Measurements from ENCODE around the gene SPHK1. TPM values are rescaled to one million over a fixed set of nuclear protein-coding genes. Genes with fewer than 3 reads are reported as not detected.

Gene SPHK1
- total RNA-seq, 3 donors from 2014 or later, result 9.6 to 28.5 (median 23.0) TPM

DNA sequence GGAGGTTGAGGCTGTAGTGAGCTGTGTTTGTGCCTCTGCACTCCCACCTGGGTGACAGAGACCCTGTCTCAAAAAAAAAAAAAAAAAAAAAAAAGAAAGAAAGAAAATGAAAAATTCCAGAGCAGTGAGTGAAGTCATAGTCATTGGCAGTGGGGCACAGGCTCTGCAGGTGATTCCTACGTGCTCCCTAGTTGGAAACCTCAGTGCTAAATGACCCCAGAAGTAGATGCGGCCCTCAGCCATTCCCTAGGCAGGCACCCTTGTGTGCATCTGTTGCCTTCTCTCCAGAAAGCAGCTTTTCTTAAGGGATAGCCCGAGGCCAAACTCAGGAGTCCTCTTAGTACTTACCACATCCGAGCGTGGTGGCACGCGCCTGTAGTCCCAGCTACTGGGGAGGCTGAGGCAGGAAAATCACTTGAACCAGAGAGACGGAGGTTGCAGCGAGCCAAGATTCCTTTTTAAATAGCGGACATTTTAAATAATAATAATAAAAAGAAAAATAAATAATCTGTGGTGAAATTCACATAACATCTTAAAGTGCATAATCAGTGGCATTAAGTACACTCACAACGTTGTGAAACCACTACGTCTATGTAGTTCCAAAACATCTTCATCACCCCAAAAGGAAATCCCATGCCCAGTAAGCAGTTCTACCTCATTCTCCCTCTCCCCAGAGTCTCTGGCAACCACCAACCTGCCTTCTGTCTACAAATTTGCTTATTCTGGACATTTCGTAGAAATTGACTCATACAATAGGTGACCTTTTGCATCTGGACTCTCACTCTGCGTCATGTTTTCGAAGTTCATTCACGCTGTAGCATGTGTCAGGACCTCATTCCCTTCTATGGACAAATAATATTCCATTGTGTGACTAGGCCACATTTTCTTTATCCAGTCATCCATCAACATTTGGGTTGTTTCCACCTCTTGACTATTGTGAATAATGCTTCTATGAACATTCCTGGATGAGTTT is 12.5 kb upstream of the SPHK1 start:
- TF ChIP-seq POLR2A (IDR thresholded peaks at IDR 0.05), result no peak
- TF ChIP-seq, protein P1, sequence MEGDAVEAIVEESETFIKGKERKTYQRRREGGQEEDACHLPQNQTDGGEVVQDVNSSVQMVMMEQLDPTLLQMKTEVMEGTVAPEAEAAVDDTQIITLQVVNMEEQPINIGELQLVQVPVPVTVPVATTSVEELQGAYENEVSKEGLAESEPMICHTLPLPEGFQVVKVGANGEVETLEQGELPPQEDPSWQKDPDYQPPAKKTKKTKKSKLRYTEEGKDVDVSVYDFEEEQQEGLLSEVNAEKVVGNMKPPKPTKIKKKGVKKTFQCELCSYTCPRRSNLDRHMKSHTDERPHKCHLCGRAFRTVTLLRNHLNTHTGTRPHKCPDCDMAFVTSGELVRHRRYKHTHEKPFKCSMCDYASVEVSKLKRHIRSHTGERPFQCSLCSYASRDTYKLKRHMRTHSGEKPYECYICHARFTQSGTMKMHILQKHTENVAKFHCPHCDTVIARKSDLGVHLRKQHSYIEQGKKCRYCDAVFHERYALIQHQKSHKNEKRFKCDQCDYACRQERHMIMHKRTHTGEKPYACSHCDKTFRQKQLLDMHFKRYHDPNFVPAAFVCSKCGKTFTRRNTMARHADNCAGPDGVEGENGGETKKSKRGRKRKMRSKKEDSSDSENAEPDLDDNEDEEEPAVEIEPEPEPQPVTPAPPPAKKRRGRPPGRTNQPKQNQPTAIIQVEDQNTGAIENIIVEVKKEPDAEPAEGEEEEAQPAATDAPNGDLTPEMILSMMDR (IDR thresholded peaks at IDR 0.05), result no peak
- TF ChIP-seq POLR2AphosphoS5 (IDR thresholded peaks at IDR 0.05), result no peak
- Histone ChIP-seq H3K27me3 (no peaks in the 10 kb centered on the region), H3K27ac (peak overlapping the region; percentile 57 to 61), H3K4me1 (peaks cover 0 to 13% of the 10 kb centered on the region in 2 donors), H3K4me3 (no peak overlapping the region), H3K36me3 (no peaks in the 10 kb centered on the region), H3K9me3 (no peaks in the 10 kb centered on the region)
- no peak for DNase-seq (ENCODE audit: low spot score in 2 of 2)
- intact Hi-C loops (cut with DNase I; ENCODE audit: low total_unique reads), result no loop called here

DNA sequence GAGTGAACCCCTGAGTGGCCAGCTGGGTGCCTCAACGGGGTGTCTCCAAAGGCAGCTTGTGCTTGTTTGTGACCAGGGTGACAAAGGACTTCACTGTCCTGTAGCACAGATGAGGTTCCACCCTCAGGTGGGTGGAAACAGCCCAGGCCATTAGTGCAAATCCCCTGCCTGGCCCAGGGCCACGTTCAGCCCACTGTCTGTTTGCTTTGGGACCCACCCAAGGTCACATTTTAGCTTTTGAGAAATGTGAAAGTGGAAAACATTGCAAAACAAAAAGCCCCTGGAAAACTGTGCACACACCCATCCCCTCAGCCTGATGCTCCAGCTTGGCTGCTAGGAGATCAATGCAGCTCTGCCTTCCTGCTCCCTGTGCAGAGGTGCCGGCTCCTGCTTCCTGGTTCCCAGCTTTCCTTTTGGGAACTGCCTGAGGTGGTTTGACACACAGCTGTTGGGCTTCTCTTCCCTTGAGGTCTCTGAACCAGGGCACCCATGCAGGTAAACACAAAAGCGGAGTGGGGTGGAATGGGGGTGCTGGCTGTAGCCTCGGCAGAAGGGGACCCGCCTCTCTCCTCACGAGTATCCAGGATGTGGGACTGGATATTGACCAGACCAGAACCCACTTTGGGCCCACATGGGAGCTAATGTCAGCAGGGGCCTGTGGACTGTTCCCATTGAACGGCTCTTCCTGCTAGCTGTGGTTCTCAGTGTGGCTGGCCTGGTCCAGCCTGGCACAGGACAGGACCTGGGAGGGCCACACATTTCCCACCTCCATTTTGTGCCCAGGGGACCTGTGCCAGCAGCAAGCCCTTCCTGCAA is 7.9 kb upstream of the SPHK1 start:
- no peak for DNase-seq (ENCODE audit: low spot score in 2 of 2)
- Histone ChIP-seq H3K9me3 (no peaks in the 10 kb centered on the region), H3K4me1 (peaks cover 0 to 7% of the 10 kb centered on the region in 2 donors), H3K4me3 (no peak overlapping the region), H3K27me3 (no peaks in the 10 kb centered on the region), H3K27ac (peak overlapping the region; percentile 48 to 56), H3K36me3 (no peaks in the 10 kb centered on the region)
- TF ChIP-seq POLR2AphosphoS5 (IDR thresholded peaks at IDR 0.05), result no peak
- TF ChIP-seq, protein P1 (IDR thresholded peaks at IDR 0.05), result no peak
- intact Hi-C loops (cut with DNase I; ENCODE audit: low total_unique reads), result no loop called here

DNA sequence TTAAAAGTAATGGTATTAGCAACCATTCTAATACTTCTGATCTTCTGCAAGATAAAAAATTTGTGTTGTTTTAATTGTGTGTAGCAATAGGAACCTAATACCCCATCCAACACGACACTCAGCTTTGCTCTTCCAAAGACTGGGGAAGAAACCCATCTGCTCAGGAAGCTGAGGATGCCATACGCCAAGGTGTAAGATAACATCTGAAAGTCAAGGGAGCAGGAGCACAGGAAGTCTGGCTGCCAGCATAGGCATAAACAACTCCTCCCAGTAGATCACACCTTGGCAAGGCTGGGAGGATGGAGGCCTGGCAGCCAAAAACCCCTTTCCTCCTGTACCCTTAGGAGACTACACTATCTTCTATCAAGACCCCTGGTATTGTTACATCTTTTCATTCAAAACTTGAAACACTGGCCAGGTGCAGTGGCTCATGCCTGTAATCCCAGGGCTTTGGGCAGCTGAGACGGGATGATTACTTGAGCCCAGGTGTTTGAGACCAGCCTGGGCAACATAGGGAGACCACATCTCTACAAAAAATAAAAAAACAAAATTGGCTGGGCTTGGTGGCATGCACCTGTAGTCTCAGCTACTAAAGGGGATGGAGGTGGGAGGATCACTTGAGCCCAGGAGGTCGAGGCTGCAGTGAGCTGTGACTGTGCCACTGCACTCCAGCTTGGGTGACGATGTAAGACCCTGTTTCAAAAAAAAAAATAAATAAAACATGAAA is 5.7 kb upstream of the SPHK1 start:
- H3K4me1 ChIP-seq, result peaks cover 7 to 11% of the 10 kb centered on the region in 2 donors
- TF ChIP-seq POLR2A (IDR thresholded peaks at IDR 0.05) (no peak), POLR2AphosphoS5 (IDR thresholded peaks at IDR 0.05) (no peak)
- TF ChIP-seq, protein P1 (IDR thresholded peaks at IDR 0.05), result no peak

DNA sequence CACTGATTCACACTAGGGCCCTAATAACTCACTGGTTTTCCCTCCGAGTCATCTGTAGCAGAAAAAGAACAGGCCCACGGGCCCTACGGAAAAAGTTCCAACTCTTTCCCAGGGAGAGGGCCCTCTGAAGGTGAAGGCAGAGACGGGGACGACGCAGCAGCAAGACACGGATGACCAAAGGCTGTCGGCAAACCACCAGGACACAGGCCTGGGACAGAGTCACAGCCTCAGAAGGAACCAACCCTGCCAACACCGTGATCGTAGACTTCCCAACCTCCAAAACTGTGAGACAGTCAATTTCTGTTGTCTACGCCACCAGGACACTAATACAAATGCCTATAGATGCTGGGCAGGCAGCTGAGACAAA is 5.2 kb upstream of the SPHK1 start:
- intact Hi-C loops (cut with DNase I; ENCODE audit: low total_unique reads), result no loop called here
- Histone ChIP-seq H3K4me3 (no peak overlapping the region), H3K27ac (peak overlapping the region; percentile 49 to 50), H3K4me1 (peaks cover 7 to 13% of the 10 kb centered on the region in 2 donors), H3K9me3 (no peaks in the 10 kb centered on the region), H3K36me3 (no peaks in the 10 kb centered on the region), H3K27me3 (no peaks in the 10 kb centered on the region)
- TF ChIP-seq POLR2A (IDR thresholded peaks at IDR 0.05) (no peak), POLR2AphosphoS5 (IDR thresholded peaks at IDR 0.05) (no peak)
- TF ChIP-seq, protein P1 (IDR thresholded peaks at IDR 0.05), result no peak
- no peak for DNase-seq (ENCODE audit: low spot score in 2 of 2)

More for the DNA sequence above, 5.7 kb upstream of the SPHK1 start:
- no peaks in the 10 kb centered on the region for H3K36me3 ChIP-seq
- peak overlapping the region; percentile 38 to 50 for H3K27ac ChIP-seq
- no peak overlapping the region for H3K4me3 ChIP-seq
- no peaks in the 10 kb centered on the region for H3K9me3 ChIP-seq
- no peak for DNase-seq (ENCODE audit: low spot score in 2 of 2)
- intact Hi-C loops (cut with DNase I; ENCODE audit: low total_unique reads), result no loop called here
- H3K27me3 ChIP-seq, result no peaks in the 10 kb centered on the region

All from breast epithelium (tissue), 4 donors.